NCI-H526 treated with DMSO at 0.1 percent for 48 hours (cell line): ENCODE results near the gene WWP2.

Experiments used
- DNase-seq: peaks from one replicate; lab custom pipeline; 2025; lab: John Stamatoyannopoulos, UW

WWP2 gene

GRCh38 chr16:69890114-69890891, 128.2 kb downstream of the WWP2 start:
- DNase-seq: peak; percentile 41

GRCh38 chr16:69890892-69891282, 128.8 kb downstream of the WWP2 start:
- DNase-seq: no peak

GRCh38 chr16:69892378-69892777, 130.2 kb downstream of the WWP2 start:
- DNase-seq: no peak

- DNase-seq: no peak
These were observed 131.0 kb downstream of the WWP2 start for GRCh38 chr16:69893106-69893505.

GRCh38 chr16:69894676-69895075, 132.5 kb downstream of the WWP2 start:
- DNase-seq: no peak

GRCh38 chr16:69903865-69904415, 141.8 kb downstream of the WWP2 start:
- DNase-seq: no peak

- DNase-seq: no peak
These were observed 142.5 kb downstream of the WWP2 start for GRCh38 chr16:69904495-69905170.

- no peak for DNase-seq
These were observed 143.0 kb downstream of the WWP2 start for GRCh38 chr16:69905171-69905555.

GRCh38 chr16:69906838-69907401, 144.8 kb downstream of the WWP2 start:
- DNase-seq: no peak

- no peak for DNase-seq
These were observed 146.9 kb downstream of the WWP2 start for GRCh38 chr16:69909043-69909442.

GRCh38 chr16:69909760-69910159, 147.6 kb downstream of the WWP2 start:
- DNase-seq: no peak

- DNase-seq: no peak
These were observed 148.8 kb downstream of the WWP2 start for GRCh38 chr16:69910964-69911363.

GRCh38 chr16:69916462-69916861, 154.3 kb downstream of the WWP2 start:
- no peak for DNase-seq

- no peak for DNase-seq
These were observed 155.2 kb downstream of the WWP2 start for GRCh38 chr16:69917311-69917710.

- DNase-seq: no peak
These were observed 155.6 kb downstream of the WWP2 start for GRCh38 chr16:69917739-69918138.

- no peak for DNase-seq
These were observed 156.1 kb downstream of the WWP2 start for GRCh38 chr16:69918241-69918640.

- no peak for DNase-seq
These were observed 159.0 kb downstream of the WWP2 start for GRCh38 chr16:69921127-69921526.

- DNase-seq: no peak
These were observed 160.1 kb downstream of the WWP2 start for GRCh38 chr16:69922200-69922599.

- no peak for DNase-seq
These were observed 162.1 kb downstream of the WWP2 start for GRCh38 chr16:69924041-69924775.

GRCh38 chr16:69924777-69925191, 162.7 kb downstream of the WWP2 start:
- DNase-seq: no peak

- DNase-seq: no peak
These were observed 163.2 kb downstream of the WWP2 start for GRCh38 chr16:69925311-69925710.

- DNase-seq: no peak
These were observed 164.1 kb downstream of the WWP2 start for GRCh38 chr16:69926241-69926640.
